ENCODE results near the gene GPRIN1. TPM values are rescaled to one million over a fixed set of nuclear protein-coding genes. Genes with fewer than 3 reads are reported as not detected.

GPRIN1 gene
- total RNA-seq, 4 donors from 2014 or later = 0.24 to 0.75 (median 0.30) TPM

DNA sequence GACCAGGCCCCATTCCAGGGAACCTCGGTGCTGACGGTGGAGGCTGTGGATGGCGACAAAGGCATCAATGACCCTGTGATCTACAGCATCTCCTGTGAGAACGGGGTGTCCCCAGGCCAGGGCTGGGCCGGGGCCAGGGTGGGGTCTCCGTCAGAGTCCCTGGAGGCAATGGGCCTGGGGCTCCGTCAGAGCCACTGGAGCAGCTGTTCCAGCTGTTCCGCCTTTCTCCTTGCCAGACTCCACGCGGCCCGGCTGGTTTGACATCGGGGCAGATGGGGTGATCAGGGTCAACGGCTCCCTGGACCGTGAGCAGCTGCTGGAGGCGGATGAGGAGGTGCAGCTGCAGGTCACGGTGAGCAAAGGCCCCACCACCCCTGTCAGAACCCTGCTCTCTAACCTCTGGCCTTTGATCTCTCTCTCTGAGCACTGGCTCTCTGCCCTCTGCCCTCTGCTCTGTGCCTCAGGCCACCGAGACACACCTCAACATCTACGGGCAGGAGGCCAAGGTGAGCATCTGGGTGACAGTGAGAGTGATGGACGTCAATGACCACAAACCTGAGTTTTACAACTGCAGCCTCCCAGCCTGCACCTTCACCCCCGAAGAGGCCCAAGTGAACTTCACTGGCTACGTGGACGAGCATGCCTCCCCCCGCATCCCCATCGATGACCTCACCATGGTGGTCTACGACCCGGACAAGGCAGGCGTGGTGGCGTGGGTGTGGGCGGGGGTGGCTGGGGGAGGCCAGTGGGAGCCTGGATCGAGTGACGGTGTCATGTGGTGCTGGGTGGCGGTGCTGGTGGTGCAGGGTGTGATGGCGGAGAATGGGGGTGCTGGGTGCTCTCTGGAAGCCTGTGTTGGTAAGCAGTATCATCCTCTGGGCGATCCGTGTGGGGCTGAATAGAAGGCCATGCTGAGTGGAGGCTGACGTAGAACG, 34.2 kb downstream of the GPRIN1 start:
- Histone ChIP-seq H3K9me3 (no peaks in the 10 kb centered on the region), H3K27me3 (no peaks in the 10 kb centered on the region), H3K27ac (no peak overlapping the region), H3K36me3 (no peaks in the 10 kb centered on the region), H3K4me1 (no peaks in the 10 kb centered on the region), H3K4me3 (replicated peaks in 1 of 3) (no peak overlapping the region)
- no peak for TF ChIP-seq POLR2A (IDR thresholded peaks at IDR 0.05)
- TF ChIP-seq, protein P1, sequence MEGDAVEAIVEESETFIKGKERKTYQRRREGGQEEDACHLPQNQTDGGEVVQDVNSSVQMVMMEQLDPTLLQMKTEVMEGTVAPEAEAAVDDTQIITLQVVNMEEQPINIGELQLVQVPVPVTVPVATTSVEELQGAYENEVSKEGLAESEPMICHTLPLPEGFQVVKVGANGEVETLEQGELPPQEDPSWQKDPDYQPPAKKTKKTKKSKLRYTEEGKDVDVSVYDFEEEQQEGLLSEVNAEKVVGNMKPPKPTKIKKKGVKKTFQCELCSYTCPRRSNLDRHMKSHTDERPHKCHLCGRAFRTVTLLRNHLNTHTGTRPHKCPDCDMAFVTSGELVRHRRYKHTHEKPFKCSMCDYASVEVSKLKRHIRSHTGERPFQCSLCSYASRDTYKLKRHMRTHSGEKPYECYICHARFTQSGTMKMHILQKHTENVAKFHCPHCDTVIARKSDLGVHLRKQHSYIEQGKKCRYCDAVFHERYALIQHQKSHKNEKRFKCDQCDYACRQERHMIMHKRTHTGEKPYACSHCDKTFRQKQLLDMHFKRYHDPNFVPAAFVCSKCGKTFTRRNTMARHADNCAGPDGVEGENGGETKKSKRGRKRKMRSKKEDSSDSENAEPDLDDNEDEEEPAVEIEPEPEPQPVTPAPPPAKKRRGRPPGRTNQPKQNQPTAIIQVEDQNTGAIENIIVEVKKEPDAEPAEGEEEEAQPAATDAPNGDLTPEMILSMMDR (IDR thresholded peaks at IDR 0.05) = no peak
- no peak for DNase-seq
- intact Hi-C loops (cut with DNase I) = loop anchor here (5.0 kb wide), 1 partner anchor 158 kb away; the partner anchor contains the start of gene CLTB
- WGBS, 2 donors = 84 to 88% methylated on average over 27 to 28 of the region's 37 CpGs

DNA sequence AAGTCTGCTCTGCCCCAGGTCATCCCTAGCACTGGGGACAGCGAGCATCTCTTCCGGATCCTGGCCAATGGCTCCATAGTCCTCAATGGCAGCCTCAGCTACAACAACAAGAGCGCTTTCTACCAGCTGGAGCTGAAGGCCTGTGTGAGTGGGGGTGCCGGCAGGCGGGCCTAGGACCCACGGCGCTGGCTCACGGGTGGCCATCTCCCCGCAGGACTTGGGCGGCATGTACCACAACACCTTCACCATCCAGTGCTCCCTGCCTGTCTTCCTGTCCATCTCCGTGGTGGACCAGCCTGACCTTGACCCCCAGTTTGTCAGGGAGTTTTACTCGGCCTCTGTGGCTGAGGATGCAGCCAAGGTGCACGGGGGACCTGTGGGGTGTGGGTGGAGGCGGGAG, 34.9 kb downstream of the GPRIN1 start:
- no peaks in the 10 kb centered on the region for H3K4me1 ChIP-seq
- TF ChIP-seq, protein P1 (IDR thresholded peaks at IDR 0.05) = no peak
- no peak for TF ChIP-seq POLR2A (IDR thresholded peaks at IDR 0.05)
- intact Hi-C loops (cut with DNase I) = loop anchor here (5.0 kb wide), 1 partner anchor 158 kb away; the partner anchor contains the start of gene CLTB
- no peak for DNase-seq
- H3K9me3 ChIP-seq = no peaks in the 10 kb centered on the region
- WGBS, 2 donors = 78 to 90% methylated on average over 4 to 11 of the region's 14 CpGs
- H3K27me3 ChIP-seq = no peaks in the 10 kb centered on the region
- H3K4me3 ChIP-seq (replicated peaks in 1 of 3) = no peak overlapping the region
- no peaks in the 10 kb centered on the region for H3K36me3 ChIP-seq
- H3K27ac ChIP-seq = no peak overlapping the region

DNA sequence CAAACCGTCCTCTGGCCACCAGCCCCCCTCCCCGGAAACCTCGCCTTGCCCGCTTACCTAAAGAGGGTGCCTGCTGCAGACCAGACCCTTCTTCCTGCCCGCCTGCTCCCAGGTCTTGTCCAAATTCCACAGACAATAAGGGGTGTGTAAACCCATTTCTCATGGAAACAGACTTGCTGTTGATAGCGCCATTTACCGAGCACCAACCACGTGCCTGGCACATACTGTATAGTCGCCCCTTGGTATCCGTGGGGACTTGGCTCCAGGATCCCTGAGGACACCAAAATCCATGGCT, 35.7 kb downstream of the GPRIN1 start:
- H3K36me3 ChIP-seq = no peaks in the 10 kb centered on the region
- no peak for DNase-seq
- H3K27ac ChIP-seq = no peak overlapping the region
- no peak overlapping the region for H3K4me3 ChIP-seq (replicated peaks in 1 of 3)
- H3K27me3 ChIP-seq = no peaks in the 10 kb centered on the region
- intact Hi-C loops (cut with DNase I) = no loop called here
- H3K9me3 ChIP-seq = no peaks in the 10 kb centered on the region
- TF ChIP-seq POLR2A (IDR thresholded peaks at IDR 0.05) = no peak
- TF ChIP-seq, protein P1 (IDR thresholded peaks at IDR 0.05) = peak in 2 of 6 experiments; percentile 2 to 6
- WGBS, 2 donors = 50 to 57% methylated on average over 9 to 10 of the region's 10 CpGs
- no peaks in the 10 kb centered on the region for H3K4me1 ChIP-seq

DNA sequence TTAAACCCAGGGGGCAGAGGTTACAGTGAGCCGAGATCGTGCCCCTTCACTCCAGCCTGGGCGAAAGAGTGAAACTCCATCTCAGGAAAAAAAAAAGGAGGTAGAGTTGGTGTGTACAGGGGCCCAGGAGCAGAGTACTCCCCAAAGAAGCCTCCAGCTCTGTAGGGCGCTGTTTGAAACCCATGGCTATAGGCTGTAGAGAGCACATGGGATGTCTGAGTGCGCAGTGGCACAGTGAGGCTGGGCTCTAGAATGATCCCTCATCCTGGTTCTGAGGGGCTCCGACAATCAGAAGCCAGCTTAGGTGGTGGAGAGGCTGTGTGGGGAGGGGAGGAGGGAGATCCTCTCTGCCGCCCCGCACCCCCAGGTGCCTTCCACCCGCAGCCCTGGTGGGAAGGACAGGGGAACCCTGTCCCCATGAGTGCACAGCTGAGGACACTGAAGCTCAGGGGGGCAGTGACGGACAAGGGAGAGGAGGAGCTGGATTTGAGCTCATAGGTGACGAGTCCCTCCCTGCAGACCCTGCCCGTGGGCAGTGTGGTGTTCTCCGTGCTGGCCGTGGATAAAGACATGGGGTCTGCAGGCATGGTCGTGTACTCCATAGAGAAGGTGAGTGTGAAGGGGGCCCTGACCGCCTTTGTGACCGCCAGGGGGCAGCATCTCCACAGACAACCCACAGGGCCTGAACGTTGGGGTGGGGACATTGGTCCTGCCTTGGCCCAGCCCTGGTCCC, 36.2 kb downstream of the GPRIN1 start:
- WGBS, 2 donors = 37 to 41% methylated on average over 16 to 18 of the region's 18 CpGs
- H3K27me3 ChIP-seq = no peaks in the 10 kb centered on the region
- DNase-seq = peak; percentile 59 to 70

More for the DNA sequence above, 36.2 kb downstream of the GPRIN1 start:
- Histone ChIP-seq H3K36me3 (no peaks in the 10 kb centered on the region), H3K9me3 (no peaks in the 10 kb centered on the region), H3K4me3 (replicated peaks in 1 of 3) (no peak overlapping the region), H3K27ac (no peak overlapping the region), H3K4me1 (no peaks in the 10 kb centered on the region)
- intact Hi-C loops (cut with DNase I) = no loop called here
- TF ChIP-seq, protein P1 (IDR thresholded peaks at IDR 0.05) = peak; percentile 35 to 87 (median 58)
- TF ChIP-seq POLR2A (IDR thresholded peaks at IDR 0.05) = no peak

Measured in thyroid gland (tissue), 4 donors.